Endothelial cell (in vitro differentiated cells): ENCODE data around the gene IGF2BP2. TPM values are rescaled to one million over a fixed set of nuclear protein-coding genes. Genes with fewer than 3 reads are reported as not detected.

Experiments
- DNase-seq: peaks from one replicate; pipeline ENCODE4 v3.0.0; 2021; ENCODE audit warnings: low spot score
- H3K27ac Mint-ChIP-seq: one replicate; pipeline ENCODE4 v1.8.0; 2021; ENCODE audit warnings: mixed read lengths, inconsistent platforms; ENCODE audit not compliant: unreplicated experiment
- H3K27me3 Mint-ChIP-seq: one replicate; pipeline ENCODE4 v1.8.0; 2021; ENCODE audit warnings: mild to moderate bottlenecking, moderate library complexity, mixed read lengths, inconsistent platforms; ENCODE audit not compliant: unreplicated experiment
- H3K36me3 Mint-ChIP-seq: one replicate; pipeline ENCODE4 v1.8.0; 2021; ENCODE audit warnings: mild to moderate bottlenecking, low read depth, mixed read lengths, inconsistent platforms; ENCODE audit not compliant: unreplicated experiment
- H3K4me1 Mint-ChIP-seq: one replicate; pipeline ENCODE4 v1.8.0; 2021; ENCODE audit warnings: mild to moderate bottlenecking, mixed read lengths, inconsistent platforms; ENCODE audit not compliant: unreplicated experiment
- H3K4me3 Mint-ChIP-seq: one replicate; pipeline ENCODE4 v1.8.0; 2021; ENCODE audit warnings: mild to moderate bottlenecking, mixed read lengths, inconsistent platforms; ENCODE audit not compliant: unreplicated experiment
- H3K9me3 Mint-ChIP-seq: one replicate; pipeline ENCODE4 v1.8.0; 2021; ENCODE audit warnings: mixed read lengths, inconsistent platforms; ENCODE audit not compliant: unreplicated experiment
- microRNA-seq: library from miRNA; unstranded; fragments of <30 nt; microRNA quantifications from one replicate; pipeline ENCODE4, GENCODE V29; 2020; ENCODE audit not compliant: unreplicated experiment
- total RNA-seq: library from RNA; stranded (reverse); fragmentation: NEBNext Ultra II Directional; extraction: Animal tissue kit (Norgen Biotek cat#: 25700); gene quantifications from one replicate; pipeline ENCODE4 v1.2.1, GENCODE V29; 2021; ENCODE audit not compliant: unreplicated experiment
- TF ChIP-seq, protein P1 (sequence below): fragments of 200-600 bp; sonication (generic); IDR thresholded peaks from one replicate; pipeline ENCODE4 v1.5.0; 2021; ENCODE audit warnings: antibody characterized with exemption; ENCODE audit not compliant: unreplicated experiment

IGF2BP2 gene
- total RNA-seq, 1 donor from 2014 or later = 165 TPM

DNA sequence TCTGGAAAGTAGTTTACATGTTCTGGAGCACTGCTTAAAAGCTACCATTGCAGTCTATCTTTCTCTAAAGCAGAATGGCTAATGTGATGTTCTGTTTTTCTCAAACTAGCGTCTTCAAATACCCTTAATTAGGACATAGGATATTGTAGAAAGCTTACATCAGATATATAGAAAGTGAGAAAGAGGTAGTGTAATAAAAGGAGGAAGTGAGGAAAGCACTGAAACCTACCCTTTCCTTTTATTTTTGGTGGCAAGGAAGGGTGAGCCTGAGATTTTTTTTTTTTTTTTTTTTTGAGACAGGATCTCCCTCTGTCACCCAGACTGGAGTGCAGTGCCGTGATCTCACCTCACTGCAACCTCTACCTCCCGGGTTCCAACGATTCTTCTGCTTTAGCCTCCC is 229.3 kb downstream of the IGF2BP2 start:
- Mint-ChIP-seq H3K27ac (no peak overlapping the region), H3K4me1 (peaks cover 4% of the 10 kb centered on the region), H3K27me3 (peaks cover 2% of the 10 kb centered on the region), H3K9me3 (no peaks in the 10 kb centered on the region), H3K4me3 (no peak overlapping the region), H3K36me3 (peaks cover 4% of the 10 kb centered on the region)
- no peak for DNase-seq
- TF ChIP-seq, protein P1, sequence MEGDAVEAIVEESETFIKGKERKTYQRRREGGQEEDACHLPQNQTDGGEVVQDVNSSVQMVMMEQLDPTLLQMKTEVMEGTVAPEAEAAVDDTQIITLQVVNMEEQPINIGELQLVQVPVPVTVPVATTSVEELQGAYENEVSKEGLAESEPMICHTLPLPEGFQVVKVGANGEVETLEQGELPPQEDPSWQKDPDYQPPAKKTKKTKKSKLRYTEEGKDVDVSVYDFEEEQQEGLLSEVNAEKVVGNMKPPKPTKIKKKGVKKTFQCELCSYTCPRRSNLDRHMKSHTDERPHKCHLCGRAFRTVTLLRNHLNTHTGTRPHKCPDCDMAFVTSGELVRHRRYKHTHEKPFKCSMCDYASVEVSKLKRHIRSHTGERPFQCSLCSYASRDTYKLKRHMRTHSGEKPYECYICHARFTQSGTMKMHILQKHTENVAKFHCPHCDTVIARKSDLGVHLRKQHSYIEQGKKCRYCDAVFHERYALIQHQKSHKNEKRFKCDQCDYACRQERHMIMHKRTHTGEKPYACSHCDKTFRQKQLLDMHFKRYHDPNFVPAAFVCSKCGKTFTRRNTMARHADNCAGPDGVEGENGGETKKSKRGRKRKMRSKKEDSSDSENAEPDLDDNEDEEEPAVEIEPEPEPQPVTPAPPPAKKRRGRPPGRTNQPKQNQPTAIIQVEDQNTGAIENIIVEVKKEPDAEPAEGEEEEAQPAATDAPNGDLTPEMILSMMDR = no peak

DNA sequence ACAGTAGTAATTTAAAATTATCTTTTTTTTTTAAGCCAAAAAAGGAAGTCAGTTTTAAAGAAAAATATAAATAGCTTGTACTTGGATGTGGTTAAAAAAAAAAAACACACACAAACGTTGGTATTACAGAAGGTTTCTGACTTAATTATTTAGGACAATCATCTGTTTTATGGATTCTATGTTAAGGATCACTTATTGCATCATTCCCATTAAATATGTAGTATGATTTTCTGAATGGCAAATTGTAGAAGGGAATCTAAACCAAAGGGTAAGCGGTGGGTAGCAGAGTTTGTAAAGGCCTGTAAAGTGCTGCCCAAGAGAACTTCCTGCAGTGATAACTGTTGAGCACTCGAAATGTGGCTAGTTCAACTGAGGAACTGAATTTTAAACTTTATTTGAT is 230.8 kb downstream of the IGF2BP2 start:
- Mint-ChIP-seq H3K27me3 (peaks cover 2% of the 10 kb centered on the region), H3K9me3 (no peaks in the 10 kb centered on the region), H3K4me1 (peaks cover 4% of the 10 kb centered on the region), H3K27ac (no peak overlapping the region), H3K36me3 (no peaks in the 10 kb centered on the region), H3K4me3 (no peak overlapping the region)
- no peak for DNase-seq
- TF ChIP-seq, protein P1 = no peak

Small RNA genes within 50 kb of the gene (microRNA-seq; reads per million reads assigned to microRNA genes)
- gene MIR548AQ = not detected

Other genes starting within 250 kb of the IGF2BP2 start
- gene SENP2, start 238.7 kb downstream of the IGF2BP2 start, total RNA-seq = 34.0 TPM
- gene TRA2B, start 113.0 kb upstream of the IGF2BP2 start, total RNA-seq = 132 TPM